DND-41 (cell line): Measurements from ENCODE around the gene RNU1-4.
"Not testable (repeated sequence)": the region's sequence is repeated elsewhere in the genome, so short reads cannot be mapped to it uniquely, and the experiment has no call there.

Experiments used
- ATAC-seq: fragments of 200-7000 bp; cut with Tn5 transposase; 3 replicates; pipeline ENCODE4 v1.9.1; 2021; ENCODE audit warnings: low read depth; ENCODE audit not compliant: insufficient read depth
- DNase-seq: peaks from one replicate; pipeline ENCODE4 v3.0.0-alpha.2; 2020
- H2AFZ ChIP-seq: 2 replicates; pipeline ENCODE4 v1.6.0; 2012; ENCODE audit warnings: low read depth, low read length
- H3K27ac ChIP-seq: 2 replicates; pipeline ENCODE4 v1.5.1; 2012; ENCODE audit warnings: low read length, inconsistent platforms
- H3K27me3 ChIP-seq: fragments of 200-600 bp; sonication (generic); 2 replicates; pipeline ENCODE4 v1.6.0; 2012; ENCODE audit warnings: low read length, mild to moderate bottlenecking, inconsistent platforms; ENCODE audit not compliant: insufficient read depth, poor library complexity
- H3K36me3 ChIP-seq: 2 replicates; pipeline ENCODE4 v1.5.1; 2012; ENCODE audit warnings: low read length, inconsistent platforms; ENCODE audit not compliant: insufficient read depth
- H3K4me1 ChIP-seq: 2 replicates; pipeline ENCODE4 v1.5.1; 2012; ENCODE audit warnings: mild to moderate bottlenecking, low read length; ENCODE audit not compliant: insufficient read depth
- H3K4me2 ChIP-seq: 2 replicates; pipeline ENCODE4 v1.6.0; 2012; ENCODE audit warnings: mild to moderate bottlenecking, moderate library complexity, low read length, inconsistent platforms; ENCODE audit not compliant: insufficient read depth
- H3K4me3 ChIP-seq, 2 experiments: fragments of 200-600 bp in 1 of 2; shearing (Covaris generic) in 1 of 2; 2 replicates each; pipeline ENCODE4 v1.5.1; 2012 to 2016; ENCODE audit warnings: inconsistent platforms in 2 of 2, low read length in 2 of 2, mild to moderate bottlenecking in 2 of 2, low read depth in 1 of 2, moderate library complexity in 1 of 2
- H3K79me2 ChIP-seq: 2 replicates; pipeline ENCODE4 v1.6.0; 2012; ENCODE audit warnings: low read length, inconsistent platforms; ENCODE audit not compliant: insufficient read depth
- H3K9ac ChIP-seq: 2 replicates; pipeline ENCODE4 v1.6.0; 2012; ENCODE audit warnings: low read depth, mild to moderate bottlenecking, inconsistent platforms, low read length, moderate library complexity
- H3K9me3 ChIP-seq: 2 replicates; pipeline ENCODE4 v1.5.1; 2012; ENCODE audit warnings: low read length, moderate library complexity, mild to moderate bottlenecking, inconsistent platforms; ENCODE audit not compliant: insufficient read depth, severe bottlenecking
- H4K20me1 ChIP-seq: 2 replicates; pipeline ENCODE4 v1.6.0; 2012; ENCODE audit warnings: low read length; ENCODE audit not compliant: insufficient read depth
- CTCF ChIP-seq: IDR thresholded peaks from 2 replicates; pipeline ENCODE4 v1.5.1; 2012; ENCODE audit warnings: borderline replicate concordance, low read length, moderate library complexity, mild to moderate bottlenecking; ENCODE audit not compliant: poor library complexity, severe bottlenecking; ENCODE audit errors: extremely low read depth
- EZH2 ChIP-seq: IDR thresholded peaks from 3 replicates; pipeline ENCODE4 v1.6.1; 2012; ENCODE audit warnings: borderline replicate concordance, low read depth, mild to moderate bottlenecking, moderate library complexity, low read length, inconsistent platforms; ENCODE audit not compliant: severe bottlenecking

The RNU1-4 gene

GRCh38 chr1:16721871-16722641, 18.3 kb upstream of the RNU1-4 start:
- Histone ChIP-seq H3K79me2 (no peaks in the 10 kb centered on the region), H3K4me3 (no peak overlapping the region), H3K36me3 (no peaks in the 10 kb centered on the region), H4K20me1 (no peaks in the 10 kb centered on the region), H3K27me3 (peaks cover 10% of the 10 kb centered on the region), H3K4me1 (no peaks in the 10 kb centered on the region), H3K4me2 (no peak overlapping the region), H3K9me3 (no peaks in the 10 kb centered on the region), H3K9ac (no peak overlapping the region), H3K27ac (no peak overlapping the region), H2AFZ (no peak overlapping the region)
- TF ChIP-seq CTCF (no peak), EZH2 (no peak)
- DNase-seq, result no peak
- ATAC-seq, result no peak

- DNase-seq (no peak), ATAC-seq (no peak)
- Histone ChIP-seq H3K4me3 (no peak overlapping the region), H3K9me3 (no peaks in the 10 kb centered on the region), H3K4me2 (no peak overlapping the region), H3K9ac (no peak overlapping the region), H3K36me3 (no peaks in the 10 kb centered on the region), H3K79me2 (no peaks in the 10 kb centered on the region), H4K20me1 (no peaks in the 10 kb centered on the region), H2AFZ (no peak overlapping the region), H3K27me3 (peaks cover 13% of the 10 kb centered on the region), H3K27ac (no peak overlapping the region), H3K4me1 (no peaks in the 10 kb centered on the region)
- TF ChIP-seq CTCF (no peak), EZH2 (no peak)
These were observed 15.4 kb upstream of the RNU1-4 start for GRCh38 chr1:16724718-16725438.

- not testable (repeated sequence) for H3K4me3 ChIP-seq, H3K27ac ChIP-seq, DNase-seq, H3K9ac ChIP-seq, H3K9me3 ChIP-seq, H4K20me1 ChIP-seq, H2AFZ ChIP-seq, ATAC-seq, H3K4me1 ChIP-seq, H3K4me2 ChIP-seq, H3K36me3 ChIP-seq, H3K79me2 ChIP-seq
- peaks cover 13% of the 10 kb centered on the region for H3K27me3 ChIP-seq
These were observed 14.7 kb upstream of the RNU1-4 start for GRCh38 chr1:16725439-16726245.
